RWPE1 (cell line): Measurements from ENCODE around the gene CCNI2.

Source experiments
- CTCF ChIA-PET: fragments of 350-600 bp; sonication (Branson Sonifier 250); formaldehyde crosslinking; extraction: SDS; loops from one replicate; lab custom pipeline; 2021; lab: Yijun Ruan, JAX
- POLR2A ChIA-PET: fragments of 400-600 bp; formaldehyde crosslinking; extraction: SDS; loops from one replicate; lab custom pipeline; 2020; ENCODE audit warnings: antibody characterized with exemption; ENCODE audit not compliant: low non-redundant PET; lab: Yijun Ruan, JAX
- DNase-seq: peaks from one replicate; pipeline ENCODE4 v3.0.0; 2012; ENCODE audit warnings: low spot score
- H3K27ac ChIP-seq: fragments of 450-650 bp; 2 replicates; pipeline ENCODE4 v1.5.1; 2017
- CTCF ChIP-seq: fragments of 450-650 bp; conservative IDR thresholded peaks from 2 replicates; pipeline ENCODE4 v1.5.1; 2017; ENCODE audit warnings: low read depth, mild to moderate bottlenecking

Gene CCNI2

GRCh38 chr5:132746954-132747615, at the start of gene CCNI2:
Gene CCNI2, plus strand, starts transcription at chr5:132747426. Its CDS starts 70 bp downstream, at chr5:132747496.
- peak; percentile 50 for TF ChIP-seq CTCF
- ChIA-PET POLR2A (no interaction called here), CTCF (interaction anchor here (0.6 to 1.6 kb wide), 6 partner anchors 9 to 682 kb away, joined by 3 to 5 read pairs (median 4); partner anchors contain the start of gene SHROOM1)
- DNase-seq = peak; percentile 53
- H3K27ac ChIP-seq = no peak within 1 kb of the TSS; the same call in 1 of the 2 replicates

GRCh38 chr5:132704875-132705274, 42.4 kb upstream of the CCNI2 start:
- CTCF ChIA-PET = interaction anchor here (0.6 kb wide), 2 partner anchors 50 to 390 kb away, joined by 3 to 5 read pairs; no protein-coding TSS in a partner anchor

GRCh38 chr5:132708645-132709044, 38.6 kb upstream of the CCNI2 start:
- DNase-seq = no peak
- ChIA-PET POLR2A (interaction anchor here (0.7 kb wide), 1 partner anchor 70 kb away, joined by 10 read pairs; no protein-coding TSS in a partner anchor), CTCF (interaction anchor here (0.6 kb wide), 2 partner anchors 136 to 313 kb away, joined by 3 read pairs; no protein-coding TSS in a partner anchor)
- H3K27ac ChIP-seq = no peak overlapping the region
- no peak for TF ChIP-seq CTCF

More at GRCh38 chr5:132704875-132705274, 42.4 kb upstream of the CCNI2 start:
- TF ChIP-seq CTCF = no peak
- H3K27ac ChIP-seq = no peak overlapping the region
- peak; percentile 35 for DNase-seq
- POLR2A ChIA-PET = no interaction called here

GRCh38 chr5:132714456-132715307, 32.5 kb upstream of the CCNI2 start:
- DNase-seq = no peak
- CTCF ChIA-PET = interaction anchor here (0.5 to 1.3 kb wide), 6 partner anchors 9 to 142 kb away, joined by 3 to 6 read pairs (median 3); no protein-coding TSS in a partner anchor
- H3K27ac ChIP-seq = no peak overlapping the region
- POLR2A ChIA-PET = no interaction called here
- TF ChIP-seq CTCF = peak; percentile 69

- POLR2A ChIA-PET = no interaction called here
- no peak for TF ChIP-seq CTCF
Measured at GRCh38 chr5:132718544-132719312, 28.5 kb upstream of the CCNI2 start.

GRCh38 chr5:132725745-132726144, 21.5 kb upstream of the CCNI2 start:
- TF ChIP-seq CTCF = no peak
- H3K27ac ChIP-seq = no peak overlapping the region
- ChIA-PET POLR2A (no interaction called here), CTCF (no interaction called here)
- DNase-seq = no peak

More at GRCh38 chr5:132718544-132719312, 28.5 kb upstream of the CCNI2 start:
- DNase-seq = no peak
- CTCF ChIA-PET = interaction anchor here (0.6 to 0.7 kb wide), 2 partner anchors 85 to 101 kb away, joined by 3 to 4 read pairs; no protein-coding TSS in a partner anchor
- H3K27ac ChIP-seq = no peak overlapping the region
